GM23248 (cell line): ENCODE data around the gene KRT13.

ENCODE experiments used
- EZH2 ChIP-seq: fragments of 200-600 bp; sonication (generic); IDR thresholded peaks from 2 replicates; pipeline ENCODE4 v1.6.1; 2018; ENCODE audit warnings: antibody characterized with exemption, mild to moderate bottlenecking; ENCODE audit not compliant: insufficient read depth, poor library complexity, severe bottlenecking
- EZH2phosphoT487 ChIP-seq: fragments of 200-600 bp; sonication (generic); IDR thresholded peaks from 2 replicates; pipeline ENCODE4 v1.6.1; 2018; ENCODE audit warnings: antibody characterized with exemption, moderate library complexity, mild to moderate bottlenecking, low read depth; ENCODE audit not compliant: insufficient read depth

GRCh38 chr17:41518031-41518430, 12.6 kb upstream of the KRT13 start:
- TF ChIP-seq EZH2 (no peak), EZH2phosphoT487 (no peak)
